ENCODE data around the gene CCDC57. TPM values are rescaled to one million over a fixed set of nuclear protein-coding genes. Genes with fewer than 3 reads are reported as not detected.

Gene CCDC57
- total and polyA plus RNA-seq, 2 of the 4 experiments (the other 2 are of a cell fraction): 7.3 to 31.3 TPM

DNA sequence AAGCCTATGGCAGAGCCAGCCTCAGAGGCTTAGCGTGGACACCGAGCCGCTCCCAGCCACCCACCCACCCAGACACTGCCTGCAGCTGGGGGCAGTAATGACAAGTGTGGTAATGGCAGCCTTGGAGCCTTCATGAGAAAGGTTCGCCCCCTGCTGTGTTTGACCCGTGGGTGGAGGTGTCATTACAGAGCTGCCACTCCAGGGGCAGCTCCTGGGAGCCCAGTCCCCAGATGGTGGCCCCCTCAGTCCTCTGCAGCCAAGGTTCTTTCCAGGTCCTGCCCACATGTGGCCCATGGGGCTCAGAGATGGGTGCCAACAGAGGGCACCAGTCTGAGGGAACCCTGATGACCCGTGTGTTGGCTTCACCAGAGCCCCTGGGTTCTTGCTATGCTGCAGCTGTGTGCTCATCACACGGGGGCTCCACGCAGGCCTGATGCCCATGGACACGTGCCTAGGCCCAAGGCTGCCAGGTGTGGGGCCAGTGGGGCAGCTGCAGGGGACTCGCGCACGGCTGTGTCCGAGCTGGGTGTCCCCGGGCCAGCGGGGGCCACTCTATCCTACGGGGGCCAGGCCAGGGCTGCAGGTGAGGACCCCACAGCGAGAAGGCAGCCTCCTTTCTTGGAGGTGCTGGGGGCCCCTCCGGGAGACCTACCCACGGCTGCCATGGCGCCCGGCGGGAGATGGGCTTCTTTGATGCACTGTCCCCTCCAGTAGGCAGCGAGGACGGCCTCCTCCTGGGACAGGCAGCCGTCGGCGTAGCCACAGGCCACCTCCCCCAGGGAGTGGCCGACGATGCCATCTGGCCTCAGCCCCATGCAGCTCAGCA, 122.7 kb downstream of the CCDC57 start:
- Histone ChIP-seq H3K4me1 (ENCODE audit: control insufficient read depth, insufficient read depth, low read length) (no peaks in the 10 kb centered on the region), H2BK15ac (ENCODE audit: low read depth, low read length) (no peak overlapping the region), H3K23ac (ENCODE audit: low read depth, low read length) (no peak overlapping the region), H4K5ac (ENCODE audit: low read depth, low read length) (no peak overlapping the region), H4K91ac (ENCODE audit: insufficient read depth, low read depth, low read length) (no peak overlapping the region), H3K18ac (ENCODE audit: low read depth, low read length) (no peak overlapping the region), H2AK5ac (ENCODE audit: low read depth, low read length) (no peak overlapping the region), H3K14ac (replicated peaks; ENCODE audit: low read depth, low read length) (no peak overlapping the region), H3K36me3 (ENCODE audit: control insufficient read depth, insufficient read depth, low read length) (peaks cover 90% of the 10 kb centered on the region), H3K9me3 (ENCODE audit: control insufficient read depth, insufficient read depth, low read length) (no peaks in the 10 kb centered on the region), H3K27me3 (ENCODE audit: control insufficient read depth, insufficient read depth, low read length) (no peaks in the 10 kb centered on the region), H3K79me1 (ENCODE audit: low read depth in 1 of 2, low read length in 2 of 2) (peaks cover 0 to 13% of the 10 kb centered on the region in 2 experiments; a peak in 2 of 4 replicates), H3K4me2 (ENCODE audit: low read depth, low read length) (no peak overlapping the region), H3K4ac (ENCODE audit: low read depth, low read length) (no peak overlapping the region), H4K8ac (ENCODE audit: low read depth in 2 of 2, low read length in 2 of 2) (no peak overlapping the region), H3K9ac (ENCODE audit: low read depth, low read length) (no peak overlapping the region), H2BK120ac (ENCODE audit: low read depth, low read length) (no peak overlapping the region), H2AK9ac (replicated peaks; ENCODE audit: low read depth, low read length, poor library complexity) (no peak overlapping the region), H3K56ac (ENCODE audit: extremely low read depth, insufficient read depth, low read length) (no peak overlapping the region), H2AFZ (replicated peaks; ENCODE audit: low read length, poor library complexity) (no peak overlapping the region), H3K4me3 (ENCODE audit: insufficient read depth, low read depth, low read length) (no peak overlapping the region), H3K27ac (ENCODE audit: insufficient read depth, low read length) (no peak overlapping the region), H3K9me1 (ENCODE audit: insufficient read depth, low read length) (no peaks in the 10 kb centered on the region), H2BK5ac (ENCODE audit: low read depth, low read length, poor library complexity, severe bottlenecking) (no peak overlapping the region), H2BK20ac (ENCODE audit: low read depth, low read length) (no peak overlapping the region), H4K20me1 (ENCODE audit: insufficient read depth, low read length) (peaks cover 6% of the 10 kb centered on the region)
- BruUV-seq (replicated peaks): no TSS peak
- dilution Hi-C loops (cut with HindIII; ENCODE audit: low sequenced_read_pairs, unreplicated experiment): no loop called here
- in situ Hi-C loops (cut with MboI; ENCODE audit: low sequenced_read_pairs): no loop called here
- ChIA-PET POLR2A (ENCODE audit: unreplicated experiment) (no interaction called here), CTCF (no interaction called here)
- WGBS, 2 experiments (ENCODE audit: extremely low coverage in 2 of 2, insufficient read length in 1 of 2): 91% methylated on average over 19 of the region's 29 CpGs; no CpG with 5 or more reads in 1 of the 2 experiments
- intact Hi-C loops (cut with micrococcal nuclease): no loop called here
- ATAC-seq (ENCODE audit: low read depth): no peak
- no peak for DNase-seq
- TF ChIP-seq NFE2L2 (IDR thresholded peaks at IDR 0.05; ENCODE audit: low read depth, low read length) (no peak), RFX5 (IDR thresholded peaks at IDR 0.05; ENCODE audit: low read depth, low read length) (no peak), RAD21 (IDR thresholded peaks at IDR 0.05; ENCODE audit: low read length) (no peak), MXI1 (IDR thresholded peaks at IDR 0.05; ENCODE audit: borderline replicate concordance, low read depth, low read length) (no peak), CHD1 (IDR thresholded peaks at IDR 0.05; ENCODE audit: low read depth, low read length) (no peak), CEBPB (IDR thresholded peaks at IDR 0.05; ENCODE audit: low read depth, low read length) (no peak), SMC3 (IDR thresholded peaks at IDR 0.05; ENCODE audit: low read depth, low read length) (no peak), POLR2A (IDR thresholded peaks at IDR 0.05; ENCODE audit: low read depth, low read length) (no peak), MAFK (IDR thresholded peaks at IDR 0.05; ENCODE audit: low read depth, low read length) (no peak), BHLHE40 (IDR thresholded peaks at IDR 0.05; ENCODE audit: low read depth, low read length) (no peak), MAZ (IDR thresholded peaks at IDR 0.05; ENCODE audit: borderline replicate concordance, low read depth, low read length) (no peak), FOS (IDR thresholded peaks at IDR 0.05; ENCODE audit: low read depth, low read length) (no peak)
- TF ChIP-seq, protein P1, sequence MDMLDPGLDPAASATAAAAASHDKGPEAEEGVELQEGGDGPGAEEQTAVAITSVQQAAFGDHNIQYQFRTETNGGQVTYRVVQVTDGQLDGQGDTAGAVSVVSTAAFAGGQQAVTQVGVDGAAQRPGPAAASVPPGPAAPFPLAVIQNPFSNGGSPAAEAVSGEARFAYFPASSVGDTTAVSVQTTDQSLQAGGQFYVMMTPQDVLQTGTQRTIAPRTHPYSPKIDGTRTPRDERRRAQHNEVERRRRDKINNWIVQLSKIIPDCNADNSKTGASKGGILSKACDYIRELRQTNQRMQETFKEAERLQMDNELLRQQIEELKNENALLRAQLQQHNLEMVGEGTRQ (IDR thresholded peaks at IDR 0.05; ENCODE audit: low read depth, low read length): no peak
- TF ChIP-seq, protein P2, sequence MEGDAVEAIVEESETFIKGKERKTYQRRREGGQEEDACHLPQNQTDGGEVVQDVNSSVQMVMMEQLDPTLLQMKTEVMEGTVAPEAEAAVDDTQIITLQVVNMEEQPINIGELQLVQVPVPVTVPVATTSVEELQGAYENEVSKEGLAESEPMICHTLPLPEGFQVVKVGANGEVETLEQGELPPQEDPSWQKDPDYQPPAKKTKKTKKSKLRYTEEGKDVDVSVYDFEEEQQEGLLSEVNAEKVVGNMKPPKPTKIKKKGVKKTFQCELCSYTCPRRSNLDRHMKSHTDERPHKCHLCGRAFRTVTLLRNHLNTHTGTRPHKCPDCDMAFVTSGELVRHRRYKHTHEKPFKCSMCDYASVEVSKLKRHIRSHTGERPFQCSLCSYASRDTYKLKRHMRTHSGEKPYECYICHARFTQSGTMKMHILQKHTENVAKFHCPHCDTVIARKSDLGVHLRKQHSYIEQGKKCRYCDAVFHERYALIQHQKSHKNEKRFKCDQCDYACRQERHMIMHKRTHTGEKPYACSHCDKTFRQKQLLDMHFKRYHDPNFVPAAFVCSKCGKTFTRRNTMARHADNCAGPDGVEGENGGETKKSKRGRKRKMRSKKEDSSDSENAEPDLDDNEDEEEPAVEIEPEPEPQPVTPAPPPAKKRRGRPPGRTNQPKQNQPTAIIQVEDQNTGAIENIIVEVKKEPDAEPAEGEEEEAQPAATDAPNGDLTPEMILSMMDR (conservative IDR thresholded peaks at IDR 0.05; ENCODE audit: low read depth, low read length): no peak
- TF ChIP-seq, protein P3, sequence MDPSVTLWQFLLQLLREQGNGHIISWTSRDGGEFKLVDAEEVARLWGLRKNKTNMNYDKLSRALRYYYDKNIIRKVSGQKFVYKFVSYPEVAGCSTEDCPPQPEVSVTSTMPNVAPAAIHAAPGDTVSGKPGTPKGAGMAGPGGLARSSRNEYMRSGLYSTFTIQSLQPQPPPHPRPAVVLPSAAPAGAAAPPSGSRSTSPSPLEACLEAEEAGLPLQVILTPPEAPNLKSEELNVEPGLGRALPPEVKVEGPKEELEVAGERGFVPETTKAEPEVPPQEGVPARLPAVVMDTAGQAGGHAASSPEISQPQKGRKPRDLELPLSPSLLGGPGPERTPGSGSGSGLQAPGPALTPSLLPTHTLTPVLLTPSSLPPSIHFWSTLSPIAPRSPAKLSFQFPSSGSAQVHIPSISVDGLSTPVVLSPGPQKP (IDR thresholded peaks at IDR 0.05; ENCODE audit: borderline replicate concordance, low read depth, low read length): no peak

Measured in IMR-90 (cell line).